GM18858 (cell line): ENCODE results near the gene ARHGEF5.

Source experiments
- ATAC-seq: cut with Tn5 transposase; IDR thresholded peaks from one replicate; pipeline ENCODE4 v1.9.1; 2021; ENCODE audit not compliant: unreplicated experiment

The ARHGEF5 gene

GRCh38 chr7:144379776-144380384, 24.7 kb downstream of the ARHGEF5 start:
- ATAC-seq = no peak

- ATAC-seq = peak; percentile 79
Measured at GRCh38 chr7:144384071-144384470, 28.9 kb downstream of the ARHGEF5 start.

GRCh38 chr7:144384555-144385245, 29.5 kb downstream of the ARHGEF5 start:
- no peak for ATAC-seq

GRCh38 chr7:144386741-144387140, 31.5 kb downstream of the ARHGEF5 start:
- ATAC-seq = no peak

GRCh38 chr7:144388950-144389349, 33.7 kb downstream of the ARHGEF5 start:
- ATAC-seq = no peak

DNA sequence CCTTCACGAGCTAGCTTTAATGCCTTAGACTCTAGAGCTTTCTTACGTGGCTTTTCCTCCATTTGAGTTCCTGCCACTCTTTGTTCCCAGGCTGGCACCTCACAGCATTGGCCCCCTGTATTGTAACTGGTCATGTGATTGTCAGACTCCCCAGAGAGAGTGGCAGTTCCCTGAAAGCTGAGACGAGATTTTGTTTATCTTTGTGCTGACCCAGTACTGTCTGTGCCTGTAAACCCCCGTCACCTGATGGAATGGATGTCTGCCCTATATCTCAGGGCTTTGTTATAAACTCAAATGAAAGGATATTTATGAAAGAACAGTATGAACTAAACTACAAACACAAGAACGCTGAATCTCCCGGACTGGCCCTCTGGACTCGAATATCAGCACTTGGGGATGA, 35.3 kb downstream of the ARHGEF5 start:
- ATAC-seq = no peak

DNA sequence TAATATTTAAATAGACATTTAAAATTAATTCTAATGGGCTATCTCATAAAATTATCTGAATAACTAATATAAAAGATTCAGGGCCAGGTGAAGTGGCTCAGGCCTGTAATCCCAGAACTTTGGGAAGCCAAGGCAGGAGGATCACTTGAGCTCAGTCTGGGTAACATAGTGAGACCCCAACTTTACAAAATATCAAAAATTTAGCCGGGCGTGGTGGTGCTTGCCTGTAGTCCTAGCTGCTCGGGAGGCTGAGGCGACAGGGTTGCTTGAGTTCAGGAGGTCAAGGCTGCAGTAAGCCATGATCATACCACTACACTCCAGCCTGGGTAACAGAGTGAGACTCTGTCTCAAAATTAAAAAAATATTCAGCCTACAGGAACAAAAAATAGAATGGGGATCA, 35.8 kb downstream of the ARHGEF5 start:
- ATAC-seq = no peak

GRCh38 chr7:144391823-144392255, 36.6 kb downstream of the ARHGEF5 start:
- ATAC-seq = no peak

- no peak for ATAC-seq
Measured at GRCh38 chr7:144397086-144397485, 41.9 kb downstream of the ARHGEF5 start.

DNA sequence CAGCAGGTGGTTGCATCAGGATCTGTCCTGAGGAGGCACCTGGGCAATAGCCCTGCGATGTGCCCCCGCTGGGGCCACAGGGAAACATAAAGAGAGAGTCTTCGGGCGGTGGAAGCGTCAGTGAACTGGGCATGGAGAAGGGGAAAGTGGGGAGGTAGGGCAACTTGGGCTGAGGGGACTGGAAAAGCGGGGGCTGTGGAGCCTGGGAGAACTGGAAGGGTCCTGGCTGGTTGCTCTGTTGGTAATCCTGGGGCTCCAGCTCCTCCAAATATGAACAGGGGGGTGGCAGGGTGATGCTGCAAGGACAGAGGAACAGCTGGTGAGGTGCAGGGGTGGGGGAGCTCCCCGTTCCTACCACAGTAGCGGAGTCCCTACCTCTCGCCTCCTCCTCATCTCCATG, 43.1 kb downstream of the ARHGEF5 start:
- ATAC-seq = no peak

GRCh38 chr7:144398911-144399310, 43.7 kb downstream of the ARHGEF5 start:
- no peak for ATAC-seq

DNA sequence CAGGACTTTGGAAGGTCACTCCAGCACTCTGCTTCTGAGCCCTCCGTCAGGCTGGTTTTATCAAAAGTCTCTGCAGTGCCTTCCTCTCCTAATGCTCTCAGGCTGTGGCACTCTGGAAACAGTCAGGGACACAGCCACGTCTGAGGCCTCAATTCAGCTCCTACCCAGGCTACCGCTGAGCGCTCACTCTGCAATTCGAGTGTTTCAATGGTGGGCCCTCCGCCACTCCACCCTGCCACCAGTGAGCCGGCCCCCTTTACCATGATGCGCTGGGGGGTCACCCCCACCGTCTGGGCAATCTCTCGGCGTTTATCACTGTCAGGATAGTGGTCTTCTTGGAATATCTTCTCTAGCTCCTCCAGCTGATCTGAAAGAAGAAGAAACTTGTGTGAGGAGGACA, 44.7 kb downstream of the ARHGEF5 start:
- ATAC-seq = no peak

- no peak for ATAC-seq
Measured at GRCh38 chr7:144401490-144401889, 46.3 kb downstream of the ARHGEF5 start.

DNA sequence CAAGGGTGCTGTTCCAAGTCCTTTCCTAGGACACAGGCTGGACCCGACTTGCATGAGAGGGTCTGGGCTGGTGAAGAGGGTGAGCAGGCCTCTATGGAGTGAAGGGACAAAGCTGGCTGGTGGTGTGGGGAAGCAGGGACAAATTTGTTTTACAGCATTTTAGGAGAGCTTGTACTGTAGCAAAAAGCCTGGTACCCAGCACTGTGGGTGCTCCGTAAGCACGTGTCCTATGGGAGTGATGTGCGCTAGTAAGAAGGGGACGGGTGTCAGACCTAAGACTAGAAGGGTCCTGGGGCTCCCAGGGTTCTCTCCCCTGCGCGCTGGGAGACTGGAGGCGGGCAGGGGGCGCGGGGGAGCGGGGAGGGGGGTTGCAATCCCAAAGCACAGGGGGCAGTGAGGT, 47.9 kb downstream of the ARHGEF5 start:
- ATAC-seq = no peak

DNA sequence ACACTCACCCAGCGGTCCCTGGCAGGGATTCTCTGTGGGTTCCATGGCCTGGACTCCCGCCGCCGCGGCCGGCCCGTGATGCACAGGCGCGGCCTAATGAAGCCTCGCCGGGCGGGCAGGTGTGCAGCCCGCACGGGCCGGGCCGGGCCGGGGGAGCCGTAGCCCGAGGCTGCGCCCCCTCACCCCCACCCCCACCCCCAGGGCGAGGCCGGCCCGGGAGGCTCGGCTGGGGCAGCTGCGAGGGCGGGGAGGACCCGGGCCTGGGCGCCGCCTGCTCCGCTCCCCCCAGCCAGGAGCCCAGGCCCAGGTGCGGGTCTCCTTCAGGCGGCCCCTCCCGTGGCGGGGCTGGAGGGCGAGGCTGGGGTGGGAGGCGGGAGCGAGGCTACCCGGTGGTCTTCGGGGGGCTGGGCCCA, 48.5 kb downstream of the ARHGEF5 start, which contains the start of gene NOBOX:
Gene NOBOX, minus strand, starts transcription at position 45 of the 413 bp plus-strand sequence.
- no peak for ATAC-seq

DNA sequence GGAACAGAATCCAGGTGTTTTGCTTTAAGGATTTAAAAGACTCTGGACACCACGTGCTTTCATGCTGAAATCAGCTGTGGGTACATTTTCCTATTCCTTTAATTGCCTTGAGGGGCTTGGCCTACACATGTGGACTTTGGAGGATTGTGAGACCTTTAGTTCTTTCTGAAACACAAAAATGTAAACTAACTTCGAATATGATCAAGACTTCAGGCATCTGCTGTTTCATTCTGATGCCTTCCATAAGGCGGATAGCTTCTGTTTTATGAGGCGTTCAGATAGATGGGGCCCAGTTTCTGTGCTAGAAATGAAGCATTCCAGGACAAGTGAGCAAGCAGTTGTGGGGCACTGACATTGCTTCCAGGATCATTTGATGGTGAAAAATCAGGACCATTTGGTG, 49.7 kb downstream of the ARHGEF5 start:
- no peak for ATAC-seq

GRCh38 chr7:144407266-144407931, 52.2 kb downstream of the ARHGEF5 start:
- ATAC-seq = no peak

- no peak for ATAC-seq
Measured at GRCh38 chr7:144408121-144408520, 52.9 kb downstream of the ARHGEF5 start.

GRCh38 chr7:144410441-144410840, 55.2 kb downstream of the ARHGEF5 start:
- no peak for ATAC-seq

DNA sequence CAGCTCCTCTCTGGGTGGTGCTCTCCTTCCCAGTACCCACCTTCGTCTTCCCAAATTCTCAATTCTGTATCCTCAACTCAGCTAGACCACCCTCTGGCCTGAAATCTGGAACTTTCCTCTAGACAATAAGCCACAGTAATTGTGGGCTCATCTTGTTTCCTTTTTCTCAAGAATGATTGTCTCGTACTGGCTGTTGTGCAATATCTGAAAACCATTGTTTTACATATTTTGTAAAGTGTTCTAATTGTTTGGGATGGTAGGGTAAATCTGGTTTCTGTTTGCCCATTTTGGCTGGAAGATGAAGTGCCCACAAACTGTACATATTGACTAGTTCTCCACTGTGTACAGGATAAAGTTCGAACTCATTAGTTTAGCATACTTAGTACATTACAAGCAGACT, 59.6 kb downstream of the ARHGEF5 start:
- ATAC-seq = no peak

DNA sequence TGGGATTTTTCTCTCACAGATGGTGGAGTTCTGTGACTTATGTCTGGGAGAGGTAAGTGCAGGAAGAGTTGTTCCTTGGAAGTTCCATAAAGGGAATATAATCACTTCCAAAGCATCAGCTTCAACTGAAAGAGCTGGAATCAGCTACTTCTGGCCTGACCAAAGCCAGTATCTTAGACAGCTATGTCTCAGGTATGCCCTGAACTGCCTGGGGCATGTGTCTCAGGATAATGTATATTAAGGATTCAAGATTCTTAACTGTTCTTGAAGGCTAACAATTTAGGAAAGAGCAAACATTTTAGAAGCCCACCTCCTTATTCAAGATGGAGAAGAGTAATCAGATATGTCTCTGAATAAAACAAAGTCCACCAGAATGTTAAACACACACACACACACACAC, 60.7 kb downstream of the ARHGEF5 start:
- ATAC-seq = no peak

DNA sequence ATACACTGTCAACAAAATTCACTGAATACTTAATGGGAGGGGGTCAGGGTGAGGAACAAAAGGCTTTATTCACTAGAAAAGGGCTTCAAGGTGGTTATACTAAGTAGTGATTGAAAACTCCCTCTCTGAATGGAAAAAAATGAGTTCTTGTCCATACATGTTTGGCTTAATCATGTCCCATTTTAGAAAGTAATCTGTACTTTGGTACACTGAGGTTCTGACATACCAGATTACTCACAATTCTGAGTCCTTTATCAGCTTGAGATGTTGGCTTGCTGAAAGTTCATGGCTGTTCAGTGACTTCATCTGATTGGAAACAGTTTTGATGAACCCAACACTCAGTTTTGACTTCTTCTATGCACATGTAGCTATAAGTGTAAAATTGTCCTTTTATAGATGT, 61.1 kb downstream of the ARHGEF5 start:
- ATAC-seq = no peak
